ENCODE data around the gene LGR6. TPM values are rescaled to one million over a fixed set of nuclear protein-coding genes. Genes with fewer than 3 reads are reported as not detected.

The LGR6 gene
- total RNA-seq, 1 experiment from 2014 or later: 1.0 TPM

GRCh38 chr1:202171292-202172014 is 22.1 kb upstream of the LGR6 start:
- Histone ChIP-seq H3K9ac (ENCODE audit: extremely low read depth, insufficient read length, low read length) (no peak overlapping the region), H3K23ac (ENCODE audit: insufficient read length, low read depth, low read length) (no peak overlapping the region), H3T11ph (ENCODE audit: low read length) (no peak overlapping the region), H3K79me2 (ENCODE audit: insufficient read depth, low read length) (no peaks in the 10 kb centered on the region), H4K91ac (ENCODE audit: insufficient read length, low read depth, low read length) (no peak overlapping the region), H3K27ac (ENCODE audit: insufficient read length, low read depth, low read length) (no peak overlapping the region), H2BK12ac (ENCODE audit: insufficient read length, low read depth, low read length) (no peak overlapping the region), H4K20me1 (ENCODE audit: control insufficient read depth, insufficient read depth, insufficient read length) (no peaks in the 10 kb centered on the region), H3K27me3 (ENCODE audit: insufficient read depth, low read length) (no peaks in the 10 kb centered on the region), H4K5ac (ENCODE audit: insufficient read length, low read depth, low read length) (no peak overlapping the region), H2BK20ac (ENCODE audit: low read depth, low read length, poor library complexity, severe bottlenecking) (no peak overlapping the region), H3K18ac (ENCODE audit: insufficient read length, low read depth, low read length) (no peak overlapping the region), H3K79me1 (ENCODE audit: insufficient read depth, low read depth, low read length, poor library complexity, severe bottlenecking) (no peaks in the 10 kb centered on the region), H3K56ac (ENCODE audit: insufficient read length, low read depth, low read length) (no peak overlapping the region), H3K4ac (ENCODE audit: low read depth, low read length) (no peak overlapping the region), H2BK15ac (ENCODE audit: low read depth, low read length) (no peak overlapping the region), H3K4me1 (ENCODE audit: insufficient read depth, low read length) (no peaks in the 10 kb centered on the region), H2BK5ac (ENCODE audit: insufficient read length, low read length) (no peak overlapping the region), H3K9me3 (ENCODE audit: control insufficient read depth, low read depth, low read length) (no peaks in the 10 kb centered on the region), H3K14ac (ENCODE audit: insufficient read depth, low read length) (no peak overlapping the region; the same call in 1 of the 2 replicates), H3K23me2 (ENCODE audit: insufficient read length, low read depth, low read length, poor library complexity, severe bottlenecking) (no peaks in the 10 kb centered on the region), H3K4me2 (ENCODE audit: insufficient read depth, insufficient read length, low read length) (no peak overlapping the region), H2AFZ (ENCODE audit: low read length) (no peak overlapping the region), H2AK5ac (ENCODE audit: insufficient read length, low read length) (no peak overlapping the region), H4K8ac (replicated peaks; ENCODE audit: insufficient read length, low read depth, low read length) (no peak overlapping the region), H2BK120ac (ENCODE audit: low read depth, low read length, poor library complexity, severe bottlenecking) (no peak overlapping the region)
- Mint-ChIP-seq H3K36me3 (ENCODE audit: insufficient read depth in 1 of 3, low read depth in 3 of 3) (no peaks in the 10 kb centered on the region), H3K9me3 (no peaks in the 10 kb centered on the region), H3K4me1 (peaks cover 2 to 19% of the 10 kb centered on the region in 2 experiments), H3K27ac (peak overlapping the region in 1 of 3 experiments; percentile 44; a peak in 1 of 7 replicates), H3K27me3 (ENCODE audit: low read depth) (peaks cover 2% of the 10 kb centered on the region; the same call in 1 of the 2 replicates), H3K4me3 (no peak overlapping the region)
- TF ChIP-seq CTCF (conservative IDR thresholded peaks at IDR 0.05): no peak
- no peak for DNase-seq
- WGBS (ENCODE audit: extremely low coverage, insufficient read length, low lambda C conversion rate): no CpG with 5 or more reads among the region's 11 CpGs

Data from H9 (cell line).